HFFc6 (cell line): Measurements from ENCODE around the gene MIA2. TPM values are rescaled to one million over a fixed set of nuclear protein-coding genes. Genes with fewer than 3 reads are reported as not detected.
A peak's percentile ranks its signal among the peaks of the same experiment; 100 is the strongest.
"Not testable (repeated sequence)": the region's sequence is repeated elsewhere in the genome, so short reads cannot be mapped to it uniquely, and the experiment has no call there.

Source experiments
- DNase-seq: peaks from one replicate; pipeline ENCODE4 v3.0.0-alpha.2; 2018
- H3K27ac Mint-ChIP-seq: 2 replicates; pipeline ENCODE4 v1.8.0; 2020; ENCODE audit warnings: mild to moderate bottlenecking, mixed read lengths
- H3K27me3 Mint-ChIP-seq: 2 replicates; pipeline ENCODE4 v1.8.0; 2021; ENCODE audit warnings: mild to moderate bottlenecking, moderate library complexity, mixed read lengths; ENCODE audit not compliant: insufficient read depth
- H3K36me3 Mint-ChIP-seq: 2 replicates; pipeline ENCODE4 v1.8.0; 2021; ENCODE audit warnings: low read depth, mixed read lengths
- H3K4me1 Mint-ChIP-seq: 2 replicates; pipeline ENCODE4 v1.8.0; 2020; ENCODE audit warnings: low read depth, mixed read lengths
- H3K4me3 Mint-ChIP-seq: 2 replicates; pipeline ENCODE4 v1.8.0; 2020; ENCODE audit warnings: mild to moderate bottlenecking, moderate library complexity, mixed read lengths
- H3K9me3 Mint-ChIP-seq: 2 replicates; pipeline ENCODE4 v1.8.0; 2020; ENCODE audit warnings: mild to moderate bottlenecking, mixed read lengths
- CTCF ChIP-seq: fragments of 200-600 bp; sonication (generic); IDR thresholded peaks from 2 replicates; pipeline ENCODE4 v1.5.0; 2021; ENCODE audit warnings: antibody characterized with exemption, mild to moderate bottlenecking
- total RNA-seq, 6 experiments: library from RNA; stranded (reverse); fragmentation: NEBNext Ultra II Directional; extraction: Animal tissue kit (Norgen Biotek cat#: 25700); gene quantifications; 2 replicates in 1 of 6; 3 replicates in 5 of 6; pipeline ENCODE4 v1.2.3, GENCODE V29; 2021

Gene MIA2
- total RNA-seq, 6 experiments from 2014 or later, result 11.5 to 16.3 (median 13.0) TPM

DNA sequence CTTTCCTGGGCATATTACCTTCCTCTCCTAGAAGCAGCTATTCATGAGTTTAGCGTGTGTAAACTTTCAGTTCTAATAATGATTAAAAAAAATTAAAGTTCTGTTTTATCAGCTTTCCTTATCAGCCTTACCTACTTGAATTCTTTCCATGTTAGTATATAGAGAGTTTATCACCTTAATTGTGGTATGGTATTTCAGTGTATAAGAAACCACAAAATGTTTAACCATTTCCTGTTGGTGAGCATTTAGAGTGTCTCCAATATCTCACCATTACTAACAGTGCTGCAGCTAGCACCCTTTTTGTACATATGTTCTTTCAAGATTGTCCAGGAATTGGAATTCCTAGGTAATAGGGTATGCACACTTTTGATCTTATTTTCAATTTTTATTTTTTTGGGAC is 109.1 kb downstream of the MIA2 start:
- no peak overlapping the region for H3K4me3 Mint-ChIP-seq
- H3K27me3 Mint-ChIP-seq, result no peaks in the 10 kb centered on the region
- H3K36me3 Mint-ChIP-seq, result peaks cover 9% of the 10 kb centered on the region
- no peak for DNase-seq
- H3K27ac Mint-ChIP-seq, result no peak overlapping the region
- TF ChIP-seq CTCF, result no peak
- H3K9me3 Mint-ChIP-seq, result no peaks in the 10 kb centered on the region
- H3K4me1 Mint-ChIP-seq, result no peaks in the 10 kb centered on the region

DNA sequence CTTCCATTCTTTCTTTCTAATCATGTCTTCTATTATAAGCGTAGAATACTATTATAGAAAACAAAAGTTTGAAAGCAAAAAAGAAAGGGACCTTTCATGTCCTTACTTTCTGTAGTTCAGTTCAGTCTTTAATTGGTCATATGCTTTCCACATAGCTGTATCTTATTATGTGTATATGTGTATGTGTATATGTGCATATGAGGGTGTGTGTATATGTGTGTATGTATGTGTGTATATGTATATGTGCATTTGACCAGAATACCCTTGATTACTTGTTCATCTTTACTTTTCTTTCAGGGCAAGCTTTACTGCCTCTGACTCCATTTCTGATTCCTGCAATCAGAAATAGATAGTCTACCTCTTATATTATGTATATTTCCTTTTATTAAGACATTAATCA is 109.9 kb downstream of the MIA2 start:
- no peak overlapping the region for H3K4me3 Mint-ChIP-seq
- no peak for TF ChIP-seq CTCF

DNA sequence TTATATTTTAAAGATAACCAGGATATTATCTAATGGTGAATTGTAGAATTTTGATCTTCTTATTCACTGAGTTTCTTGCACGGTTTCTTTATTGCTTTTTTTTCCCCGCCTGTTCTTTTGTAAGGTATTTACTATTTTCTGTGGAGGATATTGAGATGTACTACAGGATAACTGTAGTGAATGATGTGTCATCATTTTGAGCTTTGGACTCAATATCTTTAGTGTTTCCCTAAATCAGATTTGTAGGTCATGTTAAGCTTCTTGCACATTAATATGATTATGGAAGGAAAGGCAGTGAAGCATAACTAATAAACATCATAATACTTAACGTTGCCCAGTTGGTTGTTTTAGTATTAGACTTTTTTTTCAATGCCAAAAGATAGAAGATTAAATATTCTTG is 117.2 kb downstream of the MIA2 start:
- H3K9me3 Mint-ChIP-seq, result peaks cover 5% of the 10 kb centered on the region
- H3K4me3 Mint-ChIP-seq, result no peak overlapping the region
- peaks cover 31% of the 10 kb centered on the region for H3K36me3 Mint-ChIP-seq
- no peak overlapping the region for H3K27ac Mint-ChIP-seq
- no peaks in the 10 kb centered on the region for H3K27me3 Mint-ChIP-seq
- no peak for DNase-seq
- TF ChIP-seq CTCF, result no peak
- no peaks in the 10 kb centered on the region; the same call in 1 of the 2 replicates for H3K4me1 Mint-ChIP-seq

More for the DNA sequence above, 109.9 kb downstream of the MIA2 start:
- no peak for DNase-seq
- no peaks in the 10 kb centered on the region for H3K27me3 Mint-ChIP-seq
- peaks cover 9% of the 10 kb centered on the region for H3K36me3 Mint-ChIP-seq
- H3K4me1 Mint-ChIP-seq, result no peaks in the 10 kb centered on the region
- H3K9me3 Mint-ChIP-seq, result no peaks in the 10 kb centered on the region
- no peak overlapping the region for H3K27ac Mint-ChIP-seq

GRCh38 chr14:39351708-39352107 is 118.0 kb downstream of the MIA2 start:
- Mint-ChIP-seq H3K27me3 (no peaks in the 10 kb centered on the region), H3K27ac (no peak overlapping the region), H3K9me3 (peaks cover 5% of the 10 kb centered on the region), H3K4me1 (no peaks in the 10 kb centered on the region; the same call in 1 of the 2 replicates), H3K4me3 (no peak overlapping the region), H3K36me3 (peaks cover 31% of the 10 kb centered on the region)
- no peak for TF ChIP-seq CTCF
- DNase-seq, result peak; percentile 7

- not testable (repeated sequence) for H3K4me1 Mint-ChIP-seq, H3K27me3 Mint-ChIP-seq, H3K4me3 Mint-ChIP-seq, H3K27ac Mint-ChIP-seq, DNase-seq, H3K9me3 Mint-ChIP-seq
- peaks cover 23% of the 10 kb centered on the region for H3K36me3 Mint-ChIP-seq
Observed at GRCh38 chr14:39359069-39359468, 125.4 kb downstream of the MIA2 start.

DNA sequence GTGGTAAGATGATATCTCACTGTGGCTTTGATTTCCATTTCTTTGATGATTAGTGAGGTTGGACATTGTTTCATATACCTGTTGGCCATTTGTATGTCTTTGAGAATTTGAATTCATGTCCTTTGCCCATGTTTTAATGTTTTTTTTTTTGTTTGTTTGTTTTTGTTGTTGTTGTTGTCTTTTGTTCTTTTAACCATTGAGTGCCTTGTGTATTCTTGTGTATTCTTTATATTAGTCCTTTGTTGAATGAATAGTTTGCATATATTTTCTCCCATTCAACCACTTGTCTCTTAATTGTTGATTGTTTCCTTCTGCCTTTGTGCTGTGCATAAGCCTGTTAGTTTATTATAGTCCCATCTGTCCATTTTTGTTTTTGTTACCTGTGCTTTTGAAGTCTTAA is 126.6 kb downstream of the MIA2 start:
- Mint-ChIP-seq H3K4me3 (no peak overlapping the region), H3K9me3 (peaks cover 7% of the 10 kb centered on the region), H3K27ac (no peak overlapping the region), H3K4me1 (no peaks in the 10 kb centered on the region), H3K27me3 (no peaks in the 10 kb centered on the region; the same call in 1 of the 2 replicates), H3K36me3 (peaks cover 28% of the 10 kb centered on the region)
- TF ChIP-seq CTCF, result no peak
- no peak for DNase-seq

DNA sequence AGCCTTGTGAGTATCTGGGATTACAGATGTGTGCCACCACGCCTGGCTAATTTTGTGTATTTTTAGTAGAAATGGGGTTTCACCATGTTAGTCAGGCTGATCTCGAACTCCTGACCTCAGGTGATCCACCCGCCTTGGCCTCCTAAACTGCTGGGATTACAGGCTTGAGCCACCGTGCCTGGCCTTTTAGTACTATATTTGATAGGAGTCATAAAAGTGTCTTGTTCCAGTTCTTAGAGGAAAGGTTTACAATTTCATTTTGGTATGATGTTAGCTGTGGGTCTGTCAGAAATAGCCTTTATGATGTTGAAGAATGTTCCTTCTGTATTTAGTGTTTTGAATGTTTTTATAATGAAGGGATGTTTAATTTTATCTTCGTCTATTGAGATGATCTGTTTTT is 127.8 kb downstream of the MIA2 start:
- DNase-seq, H3K27me3 Mint-ChIP-seq, H3K27ac Mint-ChIP-seq, H3K4me3 Mint-ChIP-seq, H3K9me3 Mint-ChIP-seq, H3K4me1 Mint-ChIP-seq: not testable (repeated sequence)
- peaks cover 35% of the 10 kb centered on the region for H3K36me3 Mint-ChIP-seq
